NCI-H2029 treated with DMSO at 0.1 percent for 48 hours (cell line): ENCODE data around the gene REST.
"Not testable (repeated sequence)": the region's sequence is repeated elsewhere in the genome, so short reads cannot be mapped to it uniquely, and the experiment has no call there.

ENCODE experiments used
- DNase-seq: peaks from one replicate; lab custom pipeline; 2025; lab: John Stamatoyannopoulos, UW

The REST gene

GRCh38 chr4:56908206-56909085 is 746 bp downstream of the REST start:
- no peak for DNase-seq

GRCh38 chr4:56909086-56909894 is 1.6 kb downstream of the REST start:
- no peak for DNase-seq

GRCh38 chr4:56910172-56910967 is 2.7 kb downstream of the REST start:
- DNase-seq = no peak

- DNase-seq = no peak
Observed at GRCh38 chr4:56914336-56914735, 6.6 kb downstream of the REST start.

- not testable (repeated sequence) for DNase-seq
Observed at GRCh38 chr4:56914977-56915376, 7.3 kb downstream of the REST start.

GRCh38 chr4:56927196-56927595 is 19.5 kb downstream of the REST start:
- DNase-seq = no peak

GRCh38 chr4:56930638-56931037 is 22.9 kb downstream of the REST start:
- no peak for DNase-seq

GRCh38 chr4:56931924-56932323 is 24.2 kb downstream of the REST start:
- DNase-seq = no peak

GRCh38 chr4:56937262-56937661 is 29.6 kb downstream of the REST start:
- no peak for DNase-seq

- not testable (repeated sequence) for DNase-seq
Observed at GRCh38 chr4:56939826-56940225, 32.1 kb downstream of the REST start.

GRCh38 chr4:56940403-56940802 is 32.7 kb downstream of the REST start:
- no peak for DNase-seq

GRCh38 chr4:56940971-56941370 is 33.3 kb downstream of the REST start:
- DNase-seq = no peak

- DNase-seq = no peak
Observed at GRCh38 chr4:56941403-56941802, 33.7 kb downstream of the REST start.

- DNase-seq = no peak
Observed at GRCh38 chr4:56953680-56954520, 46.2 kb downstream of the REST start.

- DNase-seq = no peak
Observed at GRCh38 chr4:56958111-56958517, 50.4 kb downstream of the REST start.

GRCh38 chr4:56959100-56959499 is 51.4 kb downstream of the REST start:
- no peak for DNase-seq

GRCh38 chr4:56961107-56961500 is 53.4 kb downstream of the REST start:
- DNase-seq = no peak

- DNase-seq = no peak
Observed at GRCh38 chr4:56971383-56971782, 63.7 kb downstream of the REST start.

- no peak for DNase-seq
Observed at GRCh38 chr4:56972389-56972788, 64.7 kb downstream of the REST start.

GRCh38 chr4:56972809-56973208 is 65.1 kb downstream of the REST start:
- DNase-seq = no peak

GRCh38 chr4:56973336-56973735 is 65.6 kb downstream of the REST start:
- no peak for DNase-seq
